ENCODE data around the gene MYL5. TPM values are rescaled to one million over a fixed set of nuclear protein-coding genes. Genes with fewer than 3 reads are reported as not detected.
A peak's percentile ranks its signal among the peaks of the same experiment; 100 is the strongest.

Gene MYL5
- total RNA-seq, 1 experiment from 2014 or later = 18.0 TPM

- H3K4me3 Mint-ChIP-seq = no peak overlapping the region; a peak in 1 of 5 replicates
- Histone ChIP-seq H4K8ac (replicated peaks; ENCODE audit: insufficient read length, low read depth, low read length) (no peak overlapping the region), H2AFZ (ENCODE audit: low read length) (no peak overlapping the region), H3K79me1 (ENCODE audit: insufficient read depth, low read depth, low read length, poor library complexity, severe bottlenecking) (peaks cover 3% of the 10 kb centered on the region), H3K56ac (ENCODE audit: insufficient read length, low read depth, low read length) (no peak overlapping the region), H2BK120ac (ENCODE audit: low read depth, low read length, poor library complexity, severe bottlenecking) (no peak overlapping the region), H3T11ph (ENCODE audit: low read length) (no peak overlapping the region), H2BK12ac (ENCODE audit: insufficient read length, low read depth, low read length) (no peak overlapping the region), H3K79me2 (ENCODE audit: insufficient read depth, low read length) (peaks cover 24% of the 10 kb centered on the region; the same call in 1 of the 2 replicates), H2AK5ac (ENCODE audit: insufficient read length, low read length) (no peak overlapping the region), H3K9ac (ENCODE audit: extremely low read depth, insufficient read length, low read length) (no peak overlapping the region), H3K4me1 (ENCODE audit: insufficient read depth, low read length) (no peaks in the 10 kb centered on the region), H4K91ac (ENCODE audit: insufficient read length, low read depth, low read length) (no peak overlapping the region), H3K4ac (ENCODE audit: low read depth, low read length) (no peak overlapping the region), H4K5ac (ENCODE audit: insufficient read length, low read depth, low read length) (no peak overlapping the region), H2BK20ac (ENCODE audit: low read depth, low read length, poor library complexity, severe bottlenecking) (no peak overlapping the region), H2BK5ac (ENCODE audit: insufficient read length, low read length) (no peak overlapping the region), H4K20me1 (ENCODE audit: control insufficient read depth, insufficient read depth, insufficient read length) (no peaks in the 10 kb centered on the region), H3K18ac (ENCODE audit: insufficient read length, low read depth, low read length) (no peak overlapping the region), H3K14ac (ENCODE audit: insufficient read depth, low read length) (no peak overlapping the region), H3K27ac (ENCODE audit: insufficient read length, low read depth, low read length) (no peak overlapping the region), H3K27me3 (ENCODE audit: insufficient read depth, low read length) (no peaks in the 10 kb centered on the region), H3K9me3 (ENCODE audit: control insufficient read depth, low read depth, low read length) (no peaks in the 10 kb centered on the region), H3K23ac (ENCODE audit: insufficient read length, low read depth, low read length) (no peak overlapping the region), H3K4me2 (ENCODE audit: insufficient read depth, insufficient read length, low read length) (no peak overlapping the region), H3K23me2 (ENCODE audit: insufficient read length, low read depth, low read length, poor library complexity, severe bottlenecking) (no peaks in the 10 kb centered on the region), H2BK15ac (ENCODE audit: low read depth, low read length) (no peak overlapping the region)
- no peaks in the 10 kb centered on the region; a peak in 1 of 5 replicates for H3K9me3 Mint-ChIP-seq
- no CpG with 5 or more reads among the region's 41 CpGs for WGBS (ENCODE audit: extremely low coverage, insufficient read length, low lambda C conversion rate)
- TF ChIP-seq, protein P1, sequence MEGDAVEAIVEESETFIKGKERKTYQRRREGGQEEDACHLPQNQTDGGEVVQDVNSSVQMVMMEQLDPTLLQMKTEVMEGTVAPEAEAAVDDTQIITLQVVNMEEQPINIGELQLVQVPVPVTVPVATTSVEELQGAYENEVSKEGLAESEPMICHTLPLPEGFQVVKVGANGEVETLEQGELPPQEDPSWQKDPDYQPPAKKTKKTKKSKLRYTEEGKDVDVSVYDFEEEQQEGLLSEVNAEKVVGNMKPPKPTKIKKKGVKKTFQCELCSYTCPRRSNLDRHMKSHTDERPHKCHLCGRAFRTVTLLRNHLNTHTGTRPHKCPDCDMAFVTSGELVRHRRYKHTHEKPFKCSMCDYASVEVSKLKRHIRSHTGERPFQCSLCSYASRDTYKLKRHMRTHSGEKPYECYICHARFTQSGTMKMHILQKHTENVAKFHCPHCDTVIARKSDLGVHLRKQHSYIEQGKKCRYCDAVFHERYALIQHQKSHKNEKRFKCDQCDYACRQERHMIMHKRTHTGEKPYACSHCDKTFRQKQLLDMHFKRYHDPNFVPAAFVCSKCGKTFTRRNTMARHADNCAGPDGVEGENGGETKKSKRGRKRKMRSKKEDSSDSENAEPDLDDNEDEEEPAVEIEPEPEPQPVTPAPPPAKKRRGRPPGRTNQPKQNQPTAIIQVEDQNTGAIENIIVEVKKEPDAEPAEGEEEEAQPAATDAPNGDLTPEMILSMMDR (conservative IDR thresholded peaks at IDR 0.05) = no peak
- H3K27ac Mint-ChIP-seq = peak overlapping the region in 1 of 3 experiments; percentile 27; a peak in 2 of 7 replicates
- no peak for DNase-seq
- no peaks in the 10 kb centered on the region; the same call in 1 of the 2 replicates for H3K27me3 Mint-ChIP-seq (ENCODE audit: low read depth)
- H3K4me1 Mint-ChIP-seq = no peaks in the 10 kb centered on the region
- H3K36me3 Mint-ChIP-seq (ENCODE audit: insufficient read depth in 1 of 3, low read depth in 3 of 3) = peaks cover 23 to 48% (median 29%) of the 10 kb centered on the region in 3 experiments; a peak in 6 of 7 replicates
These were observed 51.3 kb downstream of the MYL5 start for GRCh38 chr4:725391-726234.

Data from H9 (cell line).